SU-DHL-6 (cell line): ENCODE measurements around the gene MT1E.

Experiments
- H2AFZ ChIP-seq: fragments of 200-600 bp; sonication (generic); 2 replicates; pipeline ENCODE4 v1.6.1; 2014; ENCODE audit warnings: low read depth, mild to moderate bottlenecking, moderate library complexity, mixed read lengths, antibody characterized with exemption, low read length; ENCODE audit not compliant: severe bottlenecking
- H3F3A ChIP-seq: fragments of 200-600 bp; shearing (Covaris generic); 2 replicates; pipeline ENCODE4 v1.6.0; 2016; ENCODE audit warnings: antibody characterized with exemption, mild to moderate bottlenecking; ENCODE audit not compliant: insufficient read depth
- H3K27ac ChIP-seq: fragments of 200-600 bp; sonication (generic); 2 replicates; pipeline ENCODE4 v1.5.1; 2016; ENCODE audit warnings: low read depth, mild to moderate bottlenecking, low read length, moderate library complexity, mixed read lengths
- H3K27me3 ChIP-seq: fragments of 200-600 bp; sonication (generic), shearing (Covaris generic); 2 replicates; pipeline ENCODE4 v1.6.0; 2014; ENCODE audit warnings: mild to moderate bottlenecking, low read length
- H3K36me3 ChIP-seq: fragments of 200-600 bp; sonication (generic); 2 replicates; pipeline ENCODE4 v1.6.1; 2014; ENCODE audit warnings: mild to moderate bottlenecking, low read length, mixed read lengths
- H3K4me2 ChIP-seq: fragments of 300-600, 200-600 bp; shearing (Covaris generic), sonication (generic); 2 replicates; pipeline ENCODE4 v1.6.0; 2014; ENCODE audit warnings: low read length, low read depth, mild to moderate bottlenecking; ENCODE audit not compliant: poor library complexity, severe bottlenecking
- H3K4me3 ChIP-seq: fragments of 200-600 bp; sonication (generic); 2 replicates; pipeline ENCODE4 v1.5.1; 2014; ENCODE audit warnings: antibody characterized with exemption, low read length, mild to moderate bottlenecking, mixed read lengths; ENCODE audit not compliant: insufficient read depth, poor library complexity, severe bottlenecking
- H3K79me2 ChIP-seq: fragments of 200-600 bp; sonication (generic); 2 replicates; pipeline ENCODE4 v1.6.1; 2014; ENCODE audit warnings: mild to moderate bottlenecking, low read length, moderate library complexity; ENCODE audit not compliant: insufficient read depth
- H3K9ac ChIP-seq: fragments of 200-600 bp; sonication (generic); 2 replicates; pipeline ENCODE4 v1.7.0; 2014; ENCODE audit warnings: mild to moderate bottlenecking, low read length
- H3K9me2 ChIP-seq: fragments of 200-600 bp; sonication (generic); replicated peaks from 2 replicates; pipeline ENCODE4 v1.6.1; 2014; ENCODE audit warnings: low read length; ENCODE audit not compliant: insufficient read depth
- H3K9me3 ChIP-seq: fragments of 200-600 bp; sonication (generic); 2 replicates; pipeline ENCODE4 v1.6.1; 2014; ENCODE audit warnings: low read length, mixed read lengths; ENCODE audit not compliant: insufficient read depth
- H4K20me1 ChIP-seq: fragments of 200-600 bp; sonication (generic); 2 replicates; pipeline ENCODE4 v1.6.1; 2014; ENCODE audit warnings: low read depth, mild to moderate bottlenecking, antibody characterized with exemption, low read length, moderate library complexity, mixed read lengths
- EZH2phosphoT487 ChIP-seq: fragments of 200-600 bp; sonication (generic), shearing (Covaris generic); conservative IDR thresholded peaks from 2 replicates; pipeline ENCODE4 v1.6.1; 2018; ENCODE audit warnings: mild to moderate bottlenecking, antibody characterized with exemption, low read length, moderate library complexity, mixed read lengths
- TF ChIP-seq, protein P1 (sequence below): fragments of 200-600 bp; sonication (generic); IDR thresholded peaks from one replicate; pipeline ENCODE4 v1.5.1; 2017; ENCODE audit warnings: antibody characterized with exemption, mild to moderate bottlenecking, low read length, moderate library complexity; ENCODE audit not compliant: insufficient read depth, poor library complexity, severe bottlenecking

The MT1E gene

DNA sequence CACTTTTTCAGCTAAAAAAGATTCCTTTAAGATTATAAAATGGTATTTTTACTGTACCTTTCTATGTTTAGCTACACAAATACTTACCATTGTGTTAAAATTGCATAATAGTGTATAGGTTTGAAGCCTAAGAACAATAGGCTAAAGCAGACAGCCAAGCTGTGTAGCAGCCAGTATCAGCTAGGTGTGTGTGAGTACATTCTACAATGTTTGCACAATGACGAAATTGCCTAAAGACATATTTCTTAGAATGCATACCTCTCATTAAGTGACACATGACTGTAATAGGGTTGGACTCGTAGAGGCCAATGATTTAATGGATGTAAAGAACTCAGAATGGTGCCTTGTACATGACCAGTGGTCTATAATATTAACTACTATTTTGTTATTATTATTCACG lies 24.2 kb downstream of the MT1E start:
- Histone ChIP-seq H3K4me2 (no peak overlapping the region), H4K20me1 (no peaks in the 10 kb centered on the region), H3F3A (no peaks in the 10 kb centered on the region), H3K9me2 (no peaks in the 10 kb centered on the region), H2AFZ (no peak overlapping the region), H3K36me3 (no peaks in the 10 kb centered on the region), H3K9me3 (no peaks in the 10 kb centered on the region), H3K27me3 (no peaks in the 10 kb centered on the region), H3K79me2 (no peaks in the 10 kb centered on the region), H3K4me3 (no peak overlapping the region), H3K27ac (no peak overlapping the region), H3K9ac (no peak overlapping the region)
- TF ChIP-seq EZH2phosphoT487: no peak
- TF ChIP-seq, protein P1, sequence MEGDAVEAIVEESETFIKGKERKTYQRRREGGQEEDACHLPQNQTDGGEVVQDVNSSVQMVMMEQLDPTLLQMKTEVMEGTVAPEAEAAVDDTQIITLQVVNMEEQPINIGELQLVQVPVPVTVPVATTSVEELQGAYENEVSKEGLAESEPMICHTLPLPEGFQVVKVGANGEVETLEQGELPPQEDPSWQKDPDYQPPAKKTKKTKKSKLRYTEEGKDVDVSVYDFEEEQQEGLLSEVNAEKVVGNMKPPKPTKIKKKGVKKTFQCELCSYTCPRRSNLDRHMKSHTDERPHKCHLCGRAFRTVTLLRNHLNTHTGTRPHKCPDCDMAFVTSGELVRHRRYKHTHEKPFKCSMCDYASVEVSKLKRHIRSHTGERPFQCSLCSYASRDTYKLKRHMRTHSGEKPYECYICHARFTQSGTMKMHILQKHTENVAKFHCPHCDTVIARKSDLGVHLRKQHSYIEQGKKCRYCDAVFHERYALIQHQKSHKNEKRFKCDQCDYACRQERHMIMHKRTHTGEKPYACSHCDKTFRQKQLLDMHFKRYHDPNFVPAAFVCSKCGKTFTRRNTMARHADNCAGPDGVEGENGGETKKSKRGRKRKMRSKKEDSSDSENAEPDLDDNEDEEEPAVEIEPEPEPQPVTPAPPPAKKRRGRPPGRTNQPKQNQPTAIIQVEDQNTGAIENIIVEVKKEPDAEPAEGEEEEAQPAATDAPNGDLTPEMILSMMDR: no peak

DNA sequence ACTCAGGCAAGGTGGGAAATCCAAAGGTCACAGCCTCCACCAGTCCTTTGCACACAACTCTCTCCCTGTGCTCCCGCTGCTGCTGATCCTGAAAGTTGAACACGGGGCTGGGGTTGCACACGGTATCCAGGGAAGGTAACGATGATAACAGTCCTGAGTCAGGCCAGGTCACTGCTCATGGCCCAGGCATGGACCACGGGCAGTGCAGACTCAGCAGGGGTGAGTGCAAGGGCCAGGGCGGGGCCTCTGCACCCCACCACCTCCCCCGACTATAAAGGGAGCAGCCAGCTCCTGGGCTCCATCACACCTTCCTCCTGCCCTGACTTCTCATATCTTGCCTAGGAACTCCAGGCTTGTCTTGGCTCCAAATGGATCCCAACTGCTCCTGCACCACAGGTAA lies 26.0 kb downstream of the MT1E start, which contains the start of gene MT1B:
TSS of gene MT1B (plus strand) at position 301 of the 400 bp plus-strand sequence. CDS start at position 369, 68 bp downstream.
- Histone ChIP-seq H3K9me3 (no peaks in the 10 kb centered on the region), H3K27me3 (no peaks in the 10 kb centered on the region), H3K9me2 (no peaks in the 10 kb centered on the region), H3K4me2 (no peak within 1 kb of the TSS), H3F3A (no peaks in the 10 kb centered on the region), H3K27ac (no peak within 1 kb of the TSS), H2AFZ (no peak within 1 kb of the TSS), H3K79me2 (no peaks in the 10 kb centered on the region), H3K36me3 (no peaks in the 10 kb centered on the region), H3K4me3 (no peak within 1 kb of the TSS), H3K9ac (no peak within 1 kb of the TSS), H4K20me1 (no peaks in the 10 kb centered on the region)
- TF ChIP-seq, protein P1: no peak
- TF ChIP-seq EZH2phosphoT487: no peak

DNA sequence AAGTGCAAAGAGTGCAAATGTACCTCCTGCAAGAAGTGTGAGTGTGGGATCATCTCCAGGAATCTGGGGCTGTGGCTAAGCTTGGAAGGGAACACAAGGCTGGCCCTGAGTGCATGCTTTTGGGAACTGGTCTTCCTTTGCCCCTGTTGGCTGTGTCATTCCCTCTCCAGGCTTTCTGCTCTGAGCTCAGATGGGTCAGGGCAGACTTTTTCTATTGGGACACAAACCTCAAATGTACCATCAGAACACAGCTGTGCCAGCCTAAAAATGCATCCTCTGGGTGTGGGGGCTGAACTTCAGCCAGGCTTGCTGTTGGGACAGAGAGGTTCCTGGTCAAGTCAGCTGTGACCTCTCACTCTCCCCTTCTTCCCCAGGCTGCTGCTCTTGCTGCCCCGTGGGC lies 27.0 kb downstream of the MT1E start:
- H3K9ac ChIP-seq: no peak overlapping the region
- H2AFZ ChIP-seq: no peak overlapping the region
- H3F3A ChIP-seq: no peaks in the 10 kb centered on the region
- no peak overlapping the region for H3K27ac ChIP-seq
- no peaks in the 10 kb centered on the region for H3K79me2 ChIP-seq
- TF ChIP-seq, protein P1: no peak
- TF ChIP-seq EZH2phosphoT487: no peak
- no peak overlapping the region for H3K4me3 ChIP-seq
- no peaks in the 10 kb centered on the region for H3K27me3 ChIP-seq
- H3K9me2 ChIP-seq: no peaks in the 10 kb centered on the region
- H3K4me2 ChIP-seq: no peak overlapping the region
- no peaks in the 10 kb centered on the region for H4K20me1 ChIP-seq
- no peaks in the 10 kb centered on the region for H3K36me3 ChIP-seq
- no peaks in the 10 kb centered on the region for H3K9me3 ChIP-seq
